ENCODE data around the gene HSPA14. TPM values are rescaled to one million over a fixed set of nuclear protein-coding genes. Genes with fewer than 3 reads are reported as not detected.

The HSPA14 gene, protein sequence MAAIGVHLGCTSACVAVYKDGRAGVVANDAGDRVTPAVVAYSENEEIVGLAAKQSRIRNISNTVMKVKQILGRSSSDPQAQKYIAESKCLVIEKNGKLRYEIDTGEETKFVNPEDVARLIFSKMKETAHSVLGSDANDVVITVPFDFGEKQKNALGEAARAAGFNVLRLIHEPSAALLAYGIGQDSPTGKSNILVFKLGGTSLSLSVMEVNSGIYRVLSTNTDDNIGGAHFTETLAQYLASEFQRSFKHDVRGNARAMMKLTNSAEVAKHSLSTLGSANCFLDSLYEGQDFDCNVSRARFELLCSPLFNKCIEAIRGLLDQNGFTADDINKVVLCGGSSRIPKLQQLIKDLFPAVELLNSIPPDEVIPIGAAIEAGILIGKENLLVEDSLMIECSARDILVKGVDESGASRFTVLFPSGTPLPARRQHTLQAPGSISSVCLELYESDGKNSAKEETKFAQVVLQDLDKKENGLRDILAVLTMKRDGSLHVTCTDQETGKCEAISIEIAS
- total RNA-seq (2021) (26.1 to 30.1 TPM (median 27.1 TPM) in 3 replicates), Bru-seq, nascent RNA (percentile 84 among the genes with signal in this experiment)
- long read RNA-seq, experiment 1, transcript HSPA14-201 (14 exons, 1,904 nt): major isoform, 151 of 188 reads
- long read RNA-seq, experiment 1, partial matches to known transcripts: 6 of 188 reads
- long read RNA-seq, experiment 1, other reads (novel, unspliced or antisense): 31 of 188 reads
- long read RNA-seq, experiment 2, transcript HSPA14-201 (14 exons, 1,904 nt): major isoform, 28 of 61 reads
- long read RNA-seq, experiment 2, partial matches to known transcripts: 11 of 61 reads
- long read RNA-seq, experiment 2, other reads (novel, unspliced or antisense): 21 of 61 reads
- long read RNA-seq, experiment 3, transcript HSPA14-201 (14 exons, 1,904 nt): major isoform, 146 of 182 reads
- long read RNA-seq, experiment 3, partial matches to known transcripts: 19 of 182 reads
- long read RNA-seq, experiment 3, other reads (novel, unspliced or antisense): 16 of 182 reads

DNA sequence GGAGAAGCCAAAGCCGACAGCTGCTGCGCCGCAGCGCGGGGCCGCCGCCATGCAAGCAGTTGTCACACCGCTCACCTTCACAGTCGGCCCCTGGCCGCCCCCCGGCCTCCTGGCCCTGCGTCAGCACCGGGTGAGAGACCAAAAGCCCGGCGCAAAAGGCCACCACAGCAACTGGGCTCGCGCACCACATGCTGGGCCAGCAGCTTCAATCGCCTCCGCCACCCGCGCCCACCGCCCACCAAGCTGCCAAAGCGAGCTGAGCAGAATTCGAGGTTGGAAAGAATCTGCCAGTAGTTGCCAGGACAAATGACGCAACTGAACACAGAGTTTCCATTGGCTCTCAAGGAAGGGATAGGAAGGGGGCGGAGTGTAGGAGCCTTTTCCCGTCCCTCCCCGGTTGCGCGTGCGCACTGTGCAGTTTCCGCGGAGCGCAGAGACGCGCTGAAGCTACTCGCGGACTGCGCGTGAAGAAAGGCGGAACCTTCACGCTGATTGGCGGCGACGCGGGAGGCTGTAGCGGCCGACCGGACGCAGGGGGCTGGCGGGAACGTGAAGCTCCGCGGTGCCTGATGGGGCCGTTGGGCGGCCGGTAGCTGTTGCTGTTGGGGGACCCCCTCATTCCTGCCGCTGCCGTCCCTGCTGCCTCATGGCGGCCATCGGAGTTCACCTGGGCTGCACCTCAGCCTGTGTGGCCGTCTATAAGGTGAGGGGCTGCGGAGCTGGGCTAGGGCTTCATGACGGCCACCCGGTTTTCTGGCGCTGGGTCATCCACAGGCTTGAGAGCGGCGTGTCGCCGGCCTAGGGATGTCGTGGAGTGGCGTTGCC lies at the start of gene HSPA14, which contains the start of the genes CDNF and MSANTD7:
TSS of gene HSPA14 (plus strand) at position 550 of the 825 bp plus-strand sequence. CDS start at position 647, 97 bp downstream.
TSS of gene CDNF (minus strand) at position 281 of the 825 bp plus-strand sequence. CDS start at position 190, 91 bp downstream.
TSS of gene MSANTD7 (plus strand) at position 550 of the 825 bp plus-strand sequence. CDS start 3,979 bp downstream, outside the sequence.
- H3K27ac Mint-ChIP-seq: peak within 1 kb of the TSS; percentile 97
- peak within 1 kb of the TSS; percentile 91 for H3K4me3 Mint-ChIP-seq
- no peaks in the 10 kb centered on the region for H3K27me3 Mint-ChIP-seq (ENCODE audit: low read depth)
- H3K9me3 Mint-ChIP-seq: no peaks in the 10 kb centered on the region
- peaks cover 29% of the 10 kb centered on the region for H3K36me3 Mint-ChIP-seq
- DNase-seq (ENCODE audit: low spot score): peak; percentile 99
- H3K4me1 Mint-ChIP-seq: peaks cover 24% of the 10 kb centered on the region
- ATAC-seq: peak; percentile 97
- ChIA-PET POLR2A (interaction anchor here (0.5 to 2.6 kb wide), 15 partner anchors 11 to 653 kb away, joined by 3 to 75 read pairs (median 4); partner anchors contain the start of genes DCLRE1C, MEIG1, NMT2 and SUV39H2), CTCF (interaction anchor here (0.8 to 3.2 kb wide), 15 partner anchors 15 to 637 kb away, joined by 3 to 26 read pairs (median 4); partner anchors contain the start of genes DCLRE1C, MEIG1 and SUV39H2)
- TF ChIP-seq, protein P1, sequence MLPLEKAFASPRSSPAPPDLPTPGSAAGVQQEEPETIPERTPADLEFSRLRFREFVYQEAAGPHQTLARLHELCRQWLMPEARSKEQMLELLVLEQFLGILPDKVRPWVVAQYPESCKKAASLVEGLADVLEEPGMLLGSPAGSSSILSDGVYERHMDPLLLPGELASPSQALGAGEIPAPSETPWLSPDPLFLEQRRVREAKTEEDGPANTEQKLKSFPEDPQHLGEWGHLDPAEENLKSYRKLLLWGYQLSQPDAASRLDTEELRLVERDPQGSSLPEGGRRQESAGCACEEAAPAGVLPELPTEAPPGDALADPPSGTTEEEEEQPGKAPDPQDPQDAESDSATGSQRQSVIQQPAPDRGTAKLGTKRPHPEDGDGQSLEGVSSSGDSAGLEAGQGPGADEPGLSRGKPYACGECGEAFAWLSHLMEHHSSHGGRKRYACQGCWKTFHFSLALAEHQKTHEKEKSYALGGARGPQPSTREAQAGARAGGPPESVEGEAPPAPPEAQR (CRISPR knock-in tag; IDR thresholded peaks at IDR 0.05): no peak
- TF ChIP-seq GABPB1 (CRISPR knock-in tag; IDR thresholded peaks at IDR 0.05) (peak; percentile 88), OVOL2 (CRISPR knock-in tag; IDR thresholded peaks at IDR 0.05; ENCODE audit: borderline replicate concordance) (no peak), TP53 (CRISPR knock-in tag; IDR thresholded peaks at IDR 0.05) (no peak), ZNF416 (CRISPR knock-in tag; IDR thresholded peaks at IDR 0.05) (0 out of 2 replicates have a peak, but pooled peaks have one; percentile 61), ERG (CRISPR knock-in tag; IDR thresholded peaks at IDR 0.05) (no peak), CDX4 (CRISPR knock-in tag; IDR thresholded peaks at IDR 0.05; ENCODE audit: borderline replicate concordance) (no peak), ETV6 (CRISPR knock-in tag; IDR thresholded peaks at IDR 0.05) (peak; percentile 64; the same call in 1 of the 2 replicates), HMGA2 (CRISPR knock-in tag; IDR thresholded peaks at IDR 0.05) (no peak), RORB (CRISPR knock-in tag; IDR thresholded peaks at IDR 0.05) (no peak), ZNF219 (CRISPR knock-in tag; IDR thresholded peaks at IDR 0.05; ENCODE audit: borderline replicate concordance) (no peak), SMAD3 (CRISPR knock-in tag; IDR thresholded peaks at IDR 0.05; ENCODE audit: borderline replicate concordance) (no peak), E2F4 (CRISPR knock-in tag; IDR thresholded peaks at IDR 0.05; ENCODE audit: borderline replicate concordance, low read depth) (peak; percentile 76; the same call in 1 of the 2 replicates), ZNF121 (CRISPR knock-in tag; IDR thresholded peaks at IDR 0.05) (no peak), IRF2 (CRISPR knock-in tag; IDR thresholded peaks at IDR 0.05; ENCODE audit: borderline replicate concordance, low read depth) (no peak), RELA (CRISPR knock-in tag; IDR thresholded peaks at IDR 0.05; ENCODE audit: borderline replicate concordance) (no peak)
- TF ChIP-seq, protein P2, sequence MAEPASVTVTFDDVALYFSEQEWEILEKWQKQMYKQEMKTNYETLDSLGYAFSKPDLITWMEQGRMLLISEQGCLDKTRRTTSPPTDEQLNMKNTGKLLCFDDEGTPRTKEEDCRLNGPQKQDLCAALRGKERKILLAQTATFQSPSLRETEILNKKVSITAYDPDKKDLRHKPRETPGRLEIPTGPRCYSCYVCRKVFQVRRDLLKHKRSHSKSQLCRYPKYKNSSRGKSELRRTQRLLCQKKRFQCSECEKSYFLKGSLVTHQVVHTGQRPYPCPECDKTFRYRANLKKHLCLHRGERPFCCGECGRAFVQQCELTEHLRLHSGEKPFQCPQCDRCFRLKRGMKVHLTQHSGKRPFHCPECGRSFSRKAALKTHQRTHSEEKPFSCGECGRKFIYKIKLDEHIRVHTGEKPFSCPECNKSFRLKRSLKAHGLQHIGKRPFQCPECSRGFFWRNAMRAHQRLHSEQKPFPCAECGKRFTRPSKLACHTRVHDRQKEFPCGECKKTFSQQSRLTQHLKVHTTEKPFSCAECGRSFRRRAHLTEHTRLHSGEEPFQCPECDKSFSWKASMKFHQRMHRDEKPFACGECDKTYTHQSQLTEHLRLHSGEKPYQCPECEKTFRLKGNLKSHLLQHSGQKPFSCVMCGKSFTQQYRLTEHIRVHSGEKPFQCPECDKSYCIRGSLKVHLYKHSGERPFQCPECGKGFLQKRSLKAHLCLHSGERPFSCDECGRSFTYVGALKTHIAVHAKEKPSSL (CRISPR knock-in tag; conservative IDR thresholded peaks at IDR 0.05): no peak
- TF ChIP-seq, protein P3, sequence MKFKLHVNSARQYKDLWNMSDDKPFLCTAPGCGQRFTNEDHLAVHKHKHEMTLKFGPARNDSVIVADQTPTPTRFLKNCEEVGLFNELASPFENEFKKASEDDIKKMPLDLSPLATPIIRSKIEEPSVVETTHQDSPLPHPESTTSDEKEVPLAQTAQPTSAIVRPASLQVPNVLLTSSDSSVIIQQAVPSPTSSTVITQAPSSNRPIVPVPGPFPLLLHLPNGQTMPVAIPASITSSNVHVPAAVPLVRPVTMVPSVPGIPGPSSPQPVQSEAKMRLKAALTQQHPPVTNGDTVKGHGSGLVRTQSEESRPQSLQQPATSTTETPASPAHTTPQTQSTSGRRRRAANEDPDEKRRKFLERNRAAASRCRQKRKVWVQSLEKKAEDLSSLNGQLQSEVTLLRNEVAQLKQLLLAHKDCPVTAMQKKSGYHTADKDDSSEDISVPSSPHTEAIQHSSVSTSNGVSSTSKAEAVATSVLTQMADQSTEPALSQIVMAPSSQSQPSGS (CRISPR knock-in tag; IDR thresholded peaks at IDR 0.05; ENCODE audit: borderline replicate concordance, low read depth): no peak
- TF ChIP-seq, protein P4, sequence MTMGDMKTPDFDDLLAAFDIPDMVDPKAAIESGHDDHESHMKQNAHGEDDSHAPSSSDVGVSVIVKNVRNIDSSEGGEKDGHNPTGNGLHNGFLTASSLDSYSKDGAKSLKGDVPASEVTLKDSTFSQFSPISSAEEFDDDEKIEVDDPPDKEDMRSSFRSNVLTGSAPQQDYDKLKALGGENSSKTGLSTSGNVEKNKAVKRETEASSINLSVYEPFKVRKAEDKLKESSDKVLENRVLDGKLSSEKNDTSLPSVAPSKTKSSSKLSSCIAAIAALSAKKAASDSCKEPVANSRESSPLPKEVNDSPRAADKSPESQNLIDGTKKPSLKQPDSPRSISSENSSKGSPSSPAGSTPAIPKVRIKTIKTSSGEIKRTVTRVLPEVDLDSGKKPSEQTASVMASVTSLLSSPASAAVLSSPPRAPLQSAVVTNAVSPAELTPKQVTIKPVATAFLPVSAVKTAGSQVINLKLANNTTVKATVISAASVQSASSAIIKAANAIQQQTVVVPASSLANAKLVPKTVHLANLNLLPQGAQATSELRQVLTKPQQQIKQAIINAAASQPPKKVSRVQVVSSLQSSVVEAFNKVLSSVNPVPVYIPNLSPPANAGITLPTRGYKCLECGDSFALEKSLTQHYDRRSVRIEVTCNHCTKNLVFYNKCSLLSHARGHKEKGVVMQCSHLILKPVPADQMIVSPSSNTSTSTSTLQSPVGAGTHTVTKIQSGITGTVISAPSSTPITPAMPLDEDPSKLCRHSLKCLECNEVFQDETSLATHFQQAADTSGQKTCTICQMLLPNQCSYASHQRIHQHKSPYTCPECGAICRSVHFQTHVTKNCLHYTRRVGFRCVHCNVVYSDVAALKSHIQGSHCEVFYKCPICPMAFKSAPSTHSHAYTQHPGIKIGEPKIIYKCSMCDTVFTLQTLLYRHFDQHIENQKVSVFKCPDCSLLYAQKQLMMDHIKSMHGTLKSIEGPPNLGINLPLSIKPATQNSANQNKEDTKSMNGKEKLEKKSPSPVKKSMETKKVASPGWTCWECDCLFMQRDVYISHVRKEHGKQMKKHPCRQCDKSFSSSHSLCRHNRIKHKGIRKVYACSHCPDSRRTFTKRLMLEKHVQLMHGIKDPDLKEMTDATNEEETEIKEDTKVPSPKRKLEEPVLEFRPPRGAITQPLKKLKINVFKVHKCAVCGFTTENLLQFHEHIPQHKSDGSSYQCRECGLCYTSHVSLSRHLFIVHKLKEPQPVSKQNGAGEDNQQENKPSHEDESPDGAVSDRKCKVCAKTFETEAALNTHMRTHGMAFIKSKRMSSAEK (CRISPR knock-in tag; IDR thresholded peaks at IDR 0.05; ENCODE audit: borderline replicate concordance): no peak

All from WTC11 (cell line).